C4-2B (cell line): ENCODE measurements around the gene CKS2.

Experiments
- CTCF ChIP-seq: fragments of 450-650 bp; conservative IDR thresholded peaks from 2 replicates; pipeline ENCODE4 v1.5.1; 2017; ENCODE audit warnings: mild to moderate bottlenecking
- ZFX ChIP-seq: fragments of 450-650 bp; IDR thresholded peaks from 2 replicates; pipeline ENCODE4 v1.6.1; 2017

GRCh38 chr9:89358985-89359384, 48.0 kb downstream of the CKS2 start:
- TF ChIP-seq CTCF (no peak), ZFX (no peak)
